Breast epithelium (tissue), 3 donors: Measurements from ENCODE around the gene RPUSD2.

ENCODE experiments used
- POLR2A ChIP-seq: fragments of 450-650 bp; IDR thresholded peaks from one replicate; pipeline ENCODE4 v1.6.1; 2016; ENCODE audit warnings: antibody characterized with exemption, mild to moderate bottlenecking, moderate library complexity
- TF ChIP-seq, protein P1 (sequence below), 3 donors: fragments of 450-650 bp; IDR thresholded peaks; one replicate each; pipeline ENCODE4 v1.5.1; 2016 to 2017; ENCODE audit warnings: antibody characterized with exemption in 3 of 3, mild to moderate bottlenecking in 3 of 3, moderate library complexity in 3 of 3

GRCh38 chr15:40533763-40534364 is 35.2 kb upstream of the RPUSD2 start:
- TF ChIP-seq, protein P1, sequence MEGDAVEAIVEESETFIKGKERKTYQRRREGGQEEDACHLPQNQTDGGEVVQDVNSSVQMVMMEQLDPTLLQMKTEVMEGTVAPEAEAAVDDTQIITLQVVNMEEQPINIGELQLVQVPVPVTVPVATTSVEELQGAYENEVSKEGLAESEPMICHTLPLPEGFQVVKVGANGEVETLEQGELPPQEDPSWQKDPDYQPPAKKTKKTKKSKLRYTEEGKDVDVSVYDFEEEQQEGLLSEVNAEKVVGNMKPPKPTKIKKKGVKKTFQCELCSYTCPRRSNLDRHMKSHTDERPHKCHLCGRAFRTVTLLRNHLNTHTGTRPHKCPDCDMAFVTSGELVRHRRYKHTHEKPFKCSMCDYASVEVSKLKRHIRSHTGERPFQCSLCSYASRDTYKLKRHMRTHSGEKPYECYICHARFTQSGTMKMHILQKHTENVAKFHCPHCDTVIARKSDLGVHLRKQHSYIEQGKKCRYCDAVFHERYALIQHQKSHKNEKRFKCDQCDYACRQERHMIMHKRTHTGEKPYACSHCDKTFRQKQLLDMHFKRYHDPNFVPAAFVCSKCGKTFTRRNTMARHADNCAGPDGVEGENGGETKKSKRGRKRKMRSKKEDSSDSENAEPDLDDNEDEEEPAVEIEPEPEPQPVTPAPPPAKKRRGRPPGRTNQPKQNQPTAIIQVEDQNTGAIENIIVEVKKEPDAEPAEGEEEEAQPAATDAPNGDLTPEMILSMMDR (IDR thresholded peaks at IDR 0.05) = no peak
- TF ChIP-seq POLR2A = no peak
